SU-DHL-6 (cell line): ENCODE data around the gene PRR9.
"Not testable (repeated sequence)": the region's sequence is repeated elsewhere in the genome, so short reads cannot be mapped to it uniquely, and the experiment has no call there.

ENCODE experiments used
- CTCF ChIP-seq: fragments of 200-600 bp; sonication (generic); IDR thresholded peaks from one replicate; pipeline ENCODE4 v1.5.1; 2017; ENCODE audit warnings: antibody characterized with exemption, mild to moderate bottlenecking, low read length, moderate library complexity; ENCODE audit not compliant: insufficient read depth, poor library complexity, severe bottlenecking
- EZH2phosphoT487 ChIP-seq: fragments of 200-600 bp; sonication (generic), shearing (Covaris generic); conservative IDR thresholded peaks from 2 replicates; pipeline ENCODE4 v1.6.1; 2018; ENCODE audit warnings: mild to moderate bottlenecking, antibody characterized with exemption, low read length, moderate library complexity, mixed read lengths

GRCh38 chr1:153188301-153188700, 29.1 kb upstream of the PRR9 start:
- TF ChIP-seq CTCF, EZH2phosphoT487: not testable (repeated sequence)
